SK-N-SH treated with all-trans-retinoic acid at 6 μM for 48 hours (cell line): ENCODE results near the gene TTLL13.

ENCODE experiments used
- RARB ChIP-seq: fragments of 250-450 bp; sonication (Bioruptor Pico); IDR thresholded peaks from 2 replicates; pipeline ENCODE4 v1.8.0; 2021; ENCODE audit warnings: mild to moderate bottlenecking, moderate library complexity
- ZC3H10 ChIP-seq: fragments of 250-450 bp; sonication (Bioruptor Pico); IDR thresholded peaks from 2 replicates; pipeline ENCODE4 v1.5.1; 2021; ENCODE audit warnings: mild to moderate bottlenecking, moderate library complexity

DNA sequence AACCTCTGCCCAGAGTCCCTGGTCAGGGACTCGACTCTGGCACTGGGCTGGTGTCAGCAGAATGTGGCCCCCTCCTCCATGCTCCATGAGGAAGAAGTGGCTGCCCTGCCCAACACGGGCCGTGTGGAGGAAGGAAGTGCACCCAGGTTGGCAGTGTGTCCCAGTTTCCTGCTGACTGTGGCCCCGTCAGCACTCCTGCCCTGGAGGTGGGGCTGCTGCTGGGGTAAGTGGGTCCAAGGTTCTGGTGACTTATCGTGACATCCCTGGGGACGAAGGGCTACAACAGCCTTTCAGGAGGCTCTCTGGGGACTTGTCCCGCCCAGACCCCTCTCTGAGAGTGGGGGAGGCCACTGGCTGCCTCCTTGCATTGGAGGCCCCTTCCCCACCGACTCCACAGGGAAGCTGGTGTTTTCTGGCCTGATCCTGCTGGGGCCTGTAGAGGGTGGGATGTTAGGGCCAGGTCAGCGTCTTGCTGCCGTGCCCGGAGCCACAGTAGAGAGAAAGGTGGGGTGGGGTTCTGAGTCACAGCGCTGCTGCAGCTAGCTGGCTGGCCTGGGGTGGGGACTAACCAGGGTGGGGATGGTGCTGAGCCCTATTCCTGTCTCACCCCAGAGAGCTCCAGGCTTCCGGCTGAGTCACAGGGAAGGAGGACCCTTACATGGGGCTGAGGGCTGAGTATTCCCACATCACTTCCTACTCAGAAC, 37.8 kb upstream of the TTLL13 start:
- TF ChIP-seq RARB (CRISPR knock-in tag) = no peak
- TF ChIP-seq ZC3H10 (CRISPR knock-in tag) = no peak
